CD1c-positive myeloid dendritic cell (primary cell): ENCODE data around the gene ABCB4.

ENCODE experiments used
- DNase-seq: peaks from one replicate; pipeline ENCODE4 v3.0.0-alpha.2; 2016; ENCODE audit errors: extremely low spot score

ABCB4 gene

DNA sequence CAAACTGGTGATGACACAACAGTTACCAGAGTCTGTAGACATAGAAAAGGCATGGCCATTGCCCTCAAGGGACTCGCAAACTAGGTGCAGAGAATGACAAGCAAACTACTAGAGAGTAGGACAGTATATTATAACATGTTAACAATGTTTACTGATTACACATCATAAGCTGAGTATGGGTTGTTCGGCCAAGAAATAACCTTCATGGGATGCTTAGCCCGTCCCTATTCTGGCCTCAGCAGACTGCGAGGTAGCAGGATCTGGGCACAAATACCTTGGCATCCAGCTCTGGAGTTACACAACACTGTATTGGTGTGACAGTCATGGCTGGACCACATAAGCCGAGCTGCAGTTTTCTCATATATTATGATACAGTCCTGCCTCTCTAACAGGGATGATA is 51.4 kb downstream of the ABCB4 start:
- no peak for DNase-seq

DNA sequence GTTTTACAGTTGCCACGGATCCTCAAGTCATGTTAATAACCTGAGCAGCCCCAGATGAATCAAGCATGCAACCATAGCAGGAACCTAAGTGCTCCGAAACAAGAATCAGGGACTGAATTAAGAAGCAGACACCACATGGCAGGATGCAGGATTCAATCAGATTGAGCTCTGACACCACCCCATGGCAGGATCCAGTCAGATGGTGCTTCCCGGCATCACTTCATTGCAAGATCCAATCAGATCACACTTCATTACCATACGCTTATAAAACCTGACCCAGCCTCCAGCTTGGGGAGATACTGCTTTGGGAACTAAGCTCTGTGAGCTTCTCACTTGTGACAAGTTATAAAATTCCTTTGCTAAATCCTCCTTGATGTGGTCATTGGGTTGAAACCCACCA is 55.3 kb downstream of the ABCB4 start:
- no peak for DNase-seq

DNA sequence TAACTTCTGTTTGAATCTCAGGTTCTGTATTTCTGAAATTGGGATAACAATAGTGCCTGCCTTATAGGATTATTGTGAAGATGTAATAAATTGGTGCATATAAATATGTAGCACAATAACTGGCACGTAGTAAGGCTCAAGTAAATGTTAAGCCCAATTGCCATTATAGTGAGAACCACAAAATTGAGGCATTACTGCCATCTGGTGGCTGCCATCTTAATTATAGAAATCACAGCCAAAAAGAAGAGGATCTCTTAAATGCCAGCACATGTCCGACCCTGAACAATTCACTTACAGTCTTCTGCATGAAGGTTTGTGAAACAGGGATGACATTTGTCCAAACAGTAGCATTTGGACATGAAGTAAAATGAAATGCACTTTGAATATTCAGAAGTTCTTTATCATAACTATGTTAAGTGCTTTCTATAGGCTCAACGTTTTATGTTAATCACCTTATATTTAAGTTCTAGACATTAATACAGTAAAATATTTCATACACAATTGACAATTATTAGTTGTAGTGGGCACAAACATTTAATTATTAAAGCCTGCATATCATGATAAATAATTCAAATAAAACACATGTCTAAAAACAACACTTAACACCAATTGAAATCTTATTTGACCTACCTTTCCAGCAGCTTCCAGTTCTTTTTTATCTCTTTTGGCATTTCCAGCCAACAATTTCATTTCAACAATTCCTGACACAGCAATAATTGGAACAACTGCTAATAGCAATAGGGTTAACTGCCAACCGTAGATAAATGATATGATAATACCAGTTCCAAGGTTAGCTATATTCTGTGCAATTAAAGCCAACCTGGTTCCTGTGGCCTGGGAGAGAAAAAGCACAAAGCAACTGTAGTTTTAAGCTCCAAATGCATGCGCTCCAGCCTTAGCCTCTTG is 58.5 kb downstream of the ABCB4 start:
- DNase-seq: peak; percentile 74

DNA sequence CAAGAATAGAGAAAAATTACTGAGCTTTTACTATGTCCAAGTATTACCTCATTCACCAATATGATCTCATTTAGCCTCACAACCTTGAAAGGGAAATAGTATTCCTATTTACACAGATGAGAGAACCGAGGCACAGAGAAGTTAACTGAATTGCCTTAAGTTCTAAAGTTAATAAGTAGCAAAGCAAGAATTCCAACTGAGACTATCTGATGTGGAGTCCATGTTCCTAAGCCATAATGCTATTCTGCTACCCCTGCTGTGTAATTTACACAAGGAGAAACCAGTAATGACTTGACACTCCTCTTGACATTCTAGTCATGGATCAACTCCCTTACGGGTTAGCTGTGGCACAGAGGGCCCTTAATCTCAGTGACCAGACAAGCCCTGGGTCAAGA is 60.7 kb downstream of the ABCB4 start:
- DNase-seq: no peak

DNA sequence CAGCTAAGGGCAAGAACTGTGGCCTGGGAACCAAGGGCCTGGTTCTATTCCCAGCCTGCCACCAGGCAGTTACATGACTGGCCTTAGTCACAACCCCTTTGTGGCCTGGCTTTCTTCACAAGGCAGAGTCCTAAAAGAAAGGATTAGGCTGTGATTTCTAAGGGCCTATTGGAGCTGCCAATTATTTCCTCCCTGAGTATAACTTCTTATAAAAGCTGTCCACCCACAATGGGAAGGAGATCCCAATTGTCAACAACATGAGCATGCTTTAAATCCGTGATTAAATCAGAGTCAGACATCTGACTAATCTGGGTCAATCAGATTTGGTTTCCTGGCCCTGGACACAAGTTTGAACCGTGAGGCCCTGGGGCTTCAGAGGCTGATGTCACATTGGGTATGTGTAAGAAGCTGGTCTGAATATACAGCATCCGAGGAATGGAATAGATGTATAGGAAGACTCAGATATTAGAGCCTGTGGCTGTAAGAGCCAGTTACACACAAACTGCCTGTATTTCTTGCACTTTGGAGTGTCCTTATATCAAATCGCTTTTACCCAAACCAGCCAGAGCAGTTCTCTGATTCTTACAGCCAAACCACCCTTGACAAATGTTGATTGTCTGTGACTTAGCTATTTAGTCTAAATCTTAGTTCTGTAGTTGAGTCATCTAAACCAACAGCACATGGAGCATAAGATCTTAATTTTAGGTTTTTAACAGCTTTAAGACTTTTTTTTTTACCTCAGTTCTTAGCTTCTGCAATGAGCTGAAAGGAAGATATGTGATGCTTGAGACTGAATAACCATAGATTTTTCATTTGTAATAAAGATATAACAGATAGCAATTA is 61.3 kb downstream of the ABCB4 start:
- no peak for DNase-seq

DNA sequence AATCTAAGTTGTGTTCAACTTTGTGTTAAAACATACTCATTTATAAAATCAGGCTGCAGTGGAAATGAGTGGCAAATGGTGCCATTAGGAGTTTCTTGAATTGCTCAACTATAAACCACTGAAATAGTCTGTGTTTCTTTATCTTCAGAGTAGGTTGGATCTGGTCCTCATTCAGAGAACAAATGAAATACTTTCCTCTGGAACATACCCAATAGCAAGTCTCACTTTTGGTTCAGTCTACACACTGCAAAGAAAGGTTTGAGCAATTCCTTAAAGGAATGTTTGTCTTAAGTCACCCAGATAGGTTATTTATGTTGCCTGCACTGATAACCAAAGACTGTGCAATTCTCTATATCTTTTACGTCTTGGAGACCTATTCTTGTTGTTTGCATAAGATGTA is 62.5 kb downstream of the ABCB4 start:
- no peak for DNase-seq

DNA sequence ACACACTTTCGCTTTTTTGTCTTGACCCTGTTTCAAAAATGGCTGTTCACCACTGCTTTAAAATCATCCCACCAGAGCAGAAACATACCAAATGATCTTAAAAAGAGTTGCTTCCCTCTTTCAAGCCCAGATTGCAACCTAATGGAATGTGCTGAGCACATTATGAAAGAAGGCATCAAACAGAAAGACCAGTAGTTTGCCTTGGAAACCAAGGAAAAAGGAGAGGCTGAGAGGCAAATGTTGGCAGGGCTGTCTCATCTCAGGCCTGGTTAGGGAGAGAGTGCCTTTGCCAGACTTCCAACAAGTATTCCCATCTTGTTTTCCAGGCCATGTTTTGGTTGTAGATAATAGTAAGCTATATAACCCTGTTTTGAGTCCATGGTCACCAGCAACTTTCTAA is 64.3 kb downstream of the ABCB4 start:
- no peak for DNase-seq

DNA sequence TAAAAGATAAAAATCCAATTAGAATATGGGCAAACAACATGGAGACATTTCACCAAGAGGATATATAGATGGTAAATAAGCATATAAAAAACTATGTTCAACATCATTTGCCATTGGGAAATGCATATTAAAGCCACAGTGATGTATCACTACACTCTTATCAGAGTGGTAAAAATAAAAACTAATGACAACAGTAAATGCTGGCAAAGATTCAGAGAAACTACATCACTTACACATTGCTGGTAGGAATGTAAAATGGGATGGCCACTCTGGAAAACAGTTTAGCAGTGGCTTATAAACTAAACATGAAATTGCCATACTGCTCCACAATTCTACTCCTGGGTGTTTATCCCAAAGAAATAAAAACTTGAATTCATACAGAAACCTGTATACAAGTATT is 70.8 kb downstream of the ABCB4 start:
- no peak for DNase-seq

DNA sequence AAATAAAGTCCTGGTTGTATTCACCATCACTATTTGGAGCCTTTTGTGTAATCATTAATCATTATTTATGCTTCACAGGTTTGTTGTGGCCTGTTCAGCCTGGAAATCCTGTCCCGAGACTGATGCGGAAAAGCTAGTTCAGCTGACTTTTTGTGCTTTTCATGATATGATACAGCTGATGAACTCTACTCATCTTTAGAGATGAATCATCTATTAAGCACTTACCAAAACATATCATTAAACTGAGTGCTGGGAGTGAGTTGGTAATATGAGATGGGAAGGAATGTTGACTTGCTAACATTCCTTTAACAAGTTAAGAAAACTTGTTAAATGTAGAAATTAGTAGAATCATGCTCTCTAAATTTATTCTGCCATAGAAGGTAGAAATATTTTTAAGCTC is 77.0 kb downstream of the ABCB4 start:
- DNase-seq: no peak

DNA sequence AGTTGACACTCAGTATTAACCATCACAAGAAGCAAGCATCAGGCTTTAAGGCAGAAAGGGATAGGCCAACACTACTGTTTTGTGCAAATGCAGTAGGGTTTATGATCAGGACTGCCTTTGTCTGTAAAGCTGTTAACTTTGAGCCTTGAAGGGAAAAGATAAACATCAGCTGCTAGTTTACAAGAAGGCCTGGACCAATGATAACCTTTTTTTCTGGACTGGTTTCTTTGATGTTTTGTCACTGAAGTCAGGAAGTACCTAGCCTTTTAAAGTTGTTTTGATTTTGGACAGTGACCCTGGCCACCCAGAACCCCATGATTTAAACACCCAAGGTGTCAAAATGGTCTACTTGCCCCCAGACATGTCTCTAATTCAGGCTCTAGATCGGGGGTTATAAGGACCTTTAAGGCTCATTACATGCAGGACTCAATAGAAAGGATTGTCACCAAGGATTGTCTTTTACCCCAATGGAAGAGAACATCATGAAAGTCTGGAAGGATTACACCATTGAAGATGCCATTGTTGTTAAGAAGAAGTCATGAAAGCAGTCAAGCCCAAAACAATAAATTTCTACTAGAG is 79.9 kb downstream of the ABCB4 start:
- no peak for DNase-seq

DNA sequence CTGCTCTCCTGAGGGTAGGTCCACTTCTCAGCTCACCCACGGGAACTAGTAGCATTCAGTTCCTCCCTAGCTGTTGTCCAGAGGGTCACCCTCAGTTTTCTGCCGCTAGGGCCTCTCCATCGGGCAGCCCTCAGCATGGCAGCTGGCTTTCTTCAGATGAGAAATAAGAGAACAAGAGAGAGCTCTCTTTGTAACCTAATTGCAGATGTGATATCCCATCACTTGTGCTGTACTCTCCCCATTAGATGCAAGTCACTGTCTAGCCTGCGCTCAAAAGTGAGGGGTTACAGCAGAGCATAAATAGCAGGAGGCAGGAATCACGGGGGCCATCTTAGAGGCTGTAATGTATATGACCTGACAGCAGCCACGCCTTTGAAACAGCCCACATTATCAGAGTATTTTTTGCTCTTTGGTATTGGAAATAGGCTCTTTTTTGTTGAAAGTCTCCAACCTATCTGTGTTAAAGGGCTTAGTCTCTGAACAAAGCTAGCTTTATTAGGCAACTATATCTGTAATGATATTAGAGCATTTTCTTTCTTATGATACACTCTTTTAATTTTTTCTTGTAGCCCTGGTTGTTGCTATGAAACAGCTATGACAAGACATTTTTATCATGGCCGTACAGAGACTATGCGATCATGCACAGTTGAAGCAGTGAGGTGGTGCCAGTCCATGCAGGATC is 84.3 kb downstream of the ABCB4 start:
- no peak for DNase-seq

DNA sequence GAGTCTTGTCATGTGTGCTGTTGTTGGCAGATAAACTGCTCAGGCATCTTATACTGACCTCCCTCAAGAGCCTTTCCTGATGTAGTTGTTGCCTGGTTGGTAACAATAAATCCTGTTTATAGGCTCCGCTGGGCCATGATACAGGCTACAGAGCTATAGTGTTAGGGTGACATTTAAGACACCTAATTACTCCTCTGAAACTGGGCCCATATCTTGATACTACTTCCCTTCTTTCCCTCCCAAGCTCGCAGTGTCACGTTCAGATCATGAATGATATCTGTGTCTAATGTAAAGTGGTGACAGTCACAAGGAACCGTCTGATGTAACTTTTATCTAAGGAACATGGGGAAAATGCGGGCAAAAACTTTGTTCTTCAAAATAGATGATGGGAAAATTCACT is 94.6 kb downstream of the ABCB4 start:
- no peak for DNase-seq

DNA sequence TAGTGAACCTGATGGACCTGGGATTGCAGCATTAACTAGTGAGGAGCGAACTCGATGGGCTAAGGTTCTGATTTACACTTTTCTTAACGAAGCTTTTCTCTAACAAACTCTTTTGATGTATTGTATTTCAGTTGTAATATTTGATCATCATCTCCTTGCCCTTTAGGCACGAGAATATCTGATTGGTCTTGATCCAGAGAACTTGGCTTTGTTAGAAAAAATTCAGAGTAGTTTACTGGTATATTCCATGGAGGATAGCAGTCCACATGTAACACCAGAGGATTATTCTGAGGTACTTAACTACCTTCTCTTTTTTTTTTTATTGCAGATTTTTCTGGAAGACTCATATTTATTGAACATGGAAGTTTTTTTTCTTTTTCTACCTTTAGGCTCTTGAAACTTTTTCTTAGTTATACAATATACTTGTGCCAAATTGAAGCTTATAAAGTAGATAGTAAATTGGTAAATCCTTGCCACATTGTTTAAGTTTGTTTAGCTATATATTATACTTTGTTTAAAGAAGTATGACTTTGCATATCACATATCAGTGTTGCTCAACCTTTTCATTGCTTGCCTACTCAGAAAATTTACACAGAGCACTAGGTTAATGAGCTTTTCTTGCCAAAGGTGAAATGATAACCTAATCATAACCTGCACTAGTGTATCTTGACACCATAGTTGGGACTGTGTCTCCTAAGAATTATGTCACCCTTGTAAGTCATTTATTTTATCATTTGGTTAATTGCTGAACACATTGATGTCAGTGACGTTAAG is 99.6 kb downstream of the ABCB4 start:
- DNase-seq: no peak

DNA sequence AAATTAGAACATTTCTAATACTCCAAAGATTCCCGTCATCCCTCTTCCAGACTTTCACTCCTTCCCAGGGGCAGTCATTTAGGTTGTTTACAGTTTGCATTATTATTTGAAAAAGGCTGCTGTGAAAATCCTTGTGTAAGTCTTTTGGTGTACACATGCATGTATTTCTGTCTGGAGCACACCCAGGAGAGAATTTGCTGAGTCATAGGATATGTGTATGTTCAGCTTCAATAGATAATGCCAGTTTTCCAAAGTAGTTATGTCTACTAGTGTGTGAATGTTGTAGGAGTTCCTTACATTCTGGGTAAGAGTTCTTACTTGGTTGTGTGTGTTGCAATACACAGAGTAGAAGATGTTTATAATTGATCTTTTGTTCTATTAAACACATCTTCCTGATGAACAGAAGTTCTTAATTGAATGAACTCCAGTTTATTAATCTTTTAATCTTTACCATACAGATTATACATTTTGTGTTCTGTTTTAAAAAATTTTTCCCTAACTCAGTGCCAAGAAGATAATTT is 104.8 kb downstream of the ABCB4 start:
- no peak for DNase-seq

DNA sequence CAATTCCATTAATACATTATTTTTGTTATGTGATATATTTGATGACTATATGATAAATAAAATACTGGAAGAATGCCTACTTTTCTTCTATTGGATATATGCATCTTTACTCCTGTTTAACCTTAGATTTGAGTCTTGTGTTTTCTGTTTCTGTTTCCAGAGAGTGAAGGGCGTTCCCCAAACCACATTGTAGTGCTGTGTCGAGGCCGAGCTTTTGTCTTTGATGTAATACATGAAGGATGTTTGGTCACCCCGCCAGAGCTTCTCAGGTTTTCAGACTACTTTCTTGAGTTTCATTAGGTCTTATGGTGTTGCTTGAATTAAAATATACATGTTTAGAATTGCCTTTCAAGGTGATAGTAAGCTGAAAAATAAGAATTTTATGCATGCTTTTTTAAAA is 106.3 kb downstream of the ABCB4 start:
- DNase-seq: no peak

DNA sequence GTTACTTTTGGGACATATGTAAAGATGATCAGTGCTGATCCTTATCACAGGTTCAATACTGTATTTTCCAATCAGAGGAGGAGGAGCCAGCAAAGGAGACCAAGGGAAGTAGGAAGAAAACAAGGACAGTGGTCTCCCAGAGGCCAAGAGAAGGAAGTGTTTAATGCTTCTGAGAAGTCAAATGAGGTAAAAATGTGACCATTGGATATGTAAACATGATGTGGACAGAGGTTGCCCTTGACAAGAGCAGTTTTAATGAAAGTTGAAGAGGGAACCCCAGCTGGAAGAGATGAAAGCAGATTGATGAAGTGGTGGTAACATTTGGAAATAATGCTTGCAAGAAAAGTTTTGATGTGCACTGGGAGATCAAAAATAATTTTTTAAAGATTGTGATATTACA is 111.2 kb downstream of the ABCB4 start:
- no peak for DNase-seq

DNA sequence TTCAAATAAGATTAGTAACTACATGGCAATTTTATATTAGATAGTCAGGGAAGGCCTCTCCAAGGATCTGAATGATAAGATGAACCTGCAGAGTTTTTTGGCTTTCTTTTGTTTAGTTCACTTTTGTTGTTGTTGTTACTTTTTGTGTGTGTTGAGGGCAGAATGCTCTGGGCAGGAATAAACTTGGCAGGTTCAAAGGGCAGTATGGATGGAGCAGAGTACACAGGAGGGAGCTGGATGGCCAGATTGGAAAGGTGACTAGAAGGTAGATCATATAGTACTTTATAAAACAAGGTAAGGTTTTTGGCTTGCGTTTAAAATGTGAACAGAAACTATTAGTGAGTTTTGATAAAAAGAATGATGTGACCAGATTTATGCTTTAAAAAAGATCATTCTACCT is 112.1 kb downstream of the ABCB4 start:
- DNase-seq: no peak

DNA sequence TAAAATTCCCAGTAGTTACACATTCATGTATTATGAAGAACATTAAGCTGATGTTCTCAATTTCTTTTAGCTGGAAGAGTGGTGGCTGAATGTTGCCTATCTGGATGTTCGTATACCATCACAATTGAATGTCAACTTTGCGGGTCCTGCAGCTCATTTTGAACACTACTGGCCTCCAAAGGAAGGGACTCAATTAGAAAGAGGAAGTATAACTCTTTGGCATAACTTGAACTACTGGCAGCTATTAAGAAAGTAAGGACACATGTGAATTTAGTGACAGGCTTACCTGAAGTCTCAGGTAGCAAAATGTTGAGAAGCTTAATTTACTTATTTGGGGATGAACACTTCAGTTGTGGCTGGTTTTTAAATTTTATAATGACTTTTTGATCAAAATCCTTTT is 114.2 kb downstream of the ABCB4 start:
- DNase-seq: no peak

DNA sequence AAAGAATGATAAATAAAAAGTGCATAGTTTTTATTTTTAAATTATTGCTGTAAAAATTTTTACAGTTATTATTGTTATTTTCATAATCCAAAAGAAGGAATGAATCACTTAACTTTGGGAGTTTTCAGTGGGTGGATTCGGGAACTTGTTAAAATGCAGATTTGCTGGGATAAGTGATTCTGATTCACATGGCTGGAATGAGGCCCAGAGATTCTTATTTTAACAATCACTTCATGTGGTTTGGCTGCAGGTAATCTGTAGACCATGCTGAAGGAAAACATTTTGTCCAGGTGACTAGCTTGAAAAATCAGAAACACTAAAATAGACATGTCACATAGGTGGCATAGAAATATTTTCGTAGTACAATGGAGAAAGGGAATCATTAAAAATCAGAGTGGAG is 116.1 kb downstream of the ABCB4 start:
- DNase-seq: no peak

DNA sequence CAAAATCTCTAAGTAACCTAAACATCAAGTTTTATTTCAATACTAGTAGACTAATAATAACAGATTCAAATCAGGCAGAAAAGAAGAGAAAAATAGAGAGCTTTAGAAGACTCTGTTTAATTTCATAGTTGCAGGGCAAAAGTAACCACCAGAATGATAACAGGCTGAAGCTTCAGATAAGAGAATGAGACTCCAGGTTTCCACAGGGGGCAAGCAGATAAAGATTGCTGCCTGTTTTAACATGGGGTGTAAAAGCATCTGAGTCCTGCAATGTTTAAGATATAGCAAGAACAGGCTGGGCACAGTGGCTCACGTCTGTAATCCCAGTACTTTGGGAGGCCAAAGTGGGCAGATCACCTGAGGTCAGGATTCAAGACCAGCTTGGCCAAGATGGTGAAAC is 119.0 kb downstream of the ABCB4 start:
- DNase-seq: no peak

DNA sequence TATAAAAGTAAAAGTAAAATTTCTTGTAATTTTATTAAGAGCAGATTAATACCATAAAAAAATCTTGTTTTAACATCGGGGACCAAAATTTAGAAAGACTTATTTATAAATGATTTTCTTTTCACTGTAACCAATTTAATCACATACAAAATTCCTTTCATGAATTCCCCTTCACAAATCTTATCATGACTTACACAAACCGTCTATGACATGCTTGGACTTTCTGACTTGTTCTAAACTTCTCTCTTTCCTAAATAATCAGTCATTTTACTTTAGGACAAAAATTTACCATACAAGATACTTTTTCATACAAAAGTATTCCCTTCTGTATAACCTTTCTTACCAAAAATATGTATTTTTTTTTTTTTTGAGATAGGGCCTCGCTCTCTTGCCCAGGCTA is 120.7 kb downstream of the ABCB4 start:
- no peak for DNase-seq
